ENCODE results near the gene IFT172.

- TF ChIP-seq CTCF (conservative IDR thresholded peaks at IDR 0.05; ENCODE audit: low read depth, low read length) (no peak), RAD21 (IDR thresholded peaks at IDR 0.05; ENCODE audit: low read length) (no peak), MXI1 (IDR thresholded peaks at IDR 0.05; ENCODE audit: borderline replicate concordance, low read depth, low read length) (no peak), POLR2A (IDR thresholded peaks at IDR 0.05; ENCODE audit: low read depth, low read length) (no peak), RFX5 (IDR thresholded peaks at IDR 0.05; ENCODE audit: low read depth, low read length) (no peak), RCOR1 (IDR thresholded peaks at IDR 0.05; ENCODE audit: insufficient replicate concordance, low read length) (no peak), SMC3 (IDR thresholded peaks at IDR 0.05; ENCODE audit: low read depth, low read length) (no peak), CEBPB (IDR thresholded peaks at IDR 0.05; ENCODE audit: low read depth, low read length) (no peak), MAZ (IDR thresholded peaks at IDR 0.05; ENCODE audit: borderline replicate concordance, low read depth, low read length) (no peak), USF2 (IDR thresholded peaks at IDR 0.05; ENCODE audit: low read depth, low read length) (no peak)
These were observed 11.5 kb upstream of the IFT172 start for GRCh38 chr2:27501042-27501441.
